ENCODE data around the gene CDC6.
"Not testable (repeated sequence)": the region's sequence is repeated elsewhere in the genome, so short reads cannot be mapped to it uniquely, and the experiment has no call there.

The CDC6 gene

DNA sequence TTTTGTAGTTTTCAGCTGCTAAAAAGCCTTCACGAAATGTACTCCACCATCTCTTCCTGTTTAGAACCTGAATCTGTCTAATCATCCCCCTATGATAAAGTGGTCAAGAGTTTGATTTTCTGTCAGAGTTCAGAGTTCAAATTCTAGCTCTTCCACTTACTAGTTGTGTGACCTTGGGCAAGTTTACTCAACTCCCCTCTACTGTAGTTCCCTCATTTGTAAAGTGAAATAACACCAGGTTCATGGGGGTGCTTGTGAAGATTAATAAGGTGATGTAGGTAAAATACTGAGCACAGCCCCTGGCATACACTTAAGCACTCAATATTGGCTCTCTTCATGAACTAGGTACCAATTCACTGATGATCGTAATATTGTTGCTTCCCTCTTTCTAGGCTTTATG is 1.2 kb upstream of the CDC6 start:
- no peak for DNase-seq (ENCODE audit: low read depth in 2 of 3, low spot score in 1 of 3)

DNA sequence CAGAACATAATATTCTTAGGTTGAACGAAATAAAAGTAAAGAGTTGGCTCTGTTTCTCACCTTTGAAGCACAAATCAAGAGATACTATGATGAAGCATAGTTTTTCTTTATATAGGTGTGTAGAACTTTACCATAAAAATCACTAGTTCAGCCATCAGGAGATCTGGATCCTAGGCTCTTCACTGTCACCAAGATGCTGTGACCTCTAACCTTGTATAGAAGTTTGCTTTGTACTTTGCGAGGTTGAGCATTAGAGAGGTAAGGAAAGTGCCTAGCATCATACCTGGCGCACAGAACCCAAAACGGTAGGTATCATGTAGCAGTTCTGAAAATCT is 553 bp upstream of the CDC6 start:
- no peak for DNase-seq (ENCODE audit: low read depth in 2 of 3, low spot score in 1 of 3)

DNA sequence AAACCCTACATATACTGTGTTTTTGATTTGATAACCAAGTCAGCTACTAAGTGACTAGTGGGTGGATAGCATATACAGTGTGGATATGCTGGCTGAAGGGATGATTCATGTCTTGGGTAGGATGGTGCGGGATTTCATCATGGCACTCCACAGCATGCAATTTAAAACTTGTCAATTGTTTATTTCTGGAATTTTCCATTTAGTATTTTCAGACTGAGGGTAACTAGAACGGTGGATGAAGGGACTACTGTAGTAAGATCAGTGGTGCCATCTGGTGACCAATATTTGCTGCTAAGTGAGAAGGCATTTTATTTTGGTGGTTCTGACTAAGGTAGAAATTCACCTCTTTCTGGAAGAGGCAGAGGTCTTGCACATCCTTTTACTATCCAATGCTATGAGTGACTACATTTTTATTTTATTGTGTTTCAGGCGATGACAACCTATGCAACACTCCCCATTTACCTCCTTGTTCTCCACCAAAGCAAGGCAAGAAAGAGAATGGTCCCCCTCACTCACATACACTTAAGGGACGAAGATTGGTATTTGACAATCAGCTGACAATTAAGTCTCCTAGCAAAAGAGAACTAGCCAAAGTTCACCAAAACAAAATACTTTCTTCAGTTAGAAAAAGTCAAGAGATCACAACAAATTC is 3.1 kb downstream of the CDC6 start:
- DNase-seq (ENCODE audit: low read depth in 2 of 3, low spot score in 1 of 3): peak in 1 of 3 donors; percentile 48

DNA sequence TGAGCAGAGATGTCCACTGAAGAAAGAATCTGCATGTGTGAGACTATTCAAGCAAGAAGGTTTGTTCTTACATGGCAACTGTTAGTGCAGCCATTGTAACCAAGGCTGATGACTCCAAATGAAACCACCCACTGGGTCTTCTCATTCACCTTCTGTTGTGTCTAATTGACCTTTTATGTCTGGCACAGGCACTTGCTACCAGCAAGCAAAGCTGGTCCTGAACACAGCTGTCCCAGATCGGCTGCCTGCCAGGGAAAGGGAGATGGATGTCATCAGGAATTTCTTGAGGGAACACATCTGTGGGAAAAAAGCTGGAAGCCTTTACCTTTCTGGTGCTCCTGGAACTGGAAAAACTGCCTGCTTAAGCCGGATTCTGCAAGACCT is 3.6 kb downstream of the CDC6 start:
- no peak for DNase-seq (ENCODE audit: low read depth in 2 of 3, low spot score in 1 of 3)

DNA sequence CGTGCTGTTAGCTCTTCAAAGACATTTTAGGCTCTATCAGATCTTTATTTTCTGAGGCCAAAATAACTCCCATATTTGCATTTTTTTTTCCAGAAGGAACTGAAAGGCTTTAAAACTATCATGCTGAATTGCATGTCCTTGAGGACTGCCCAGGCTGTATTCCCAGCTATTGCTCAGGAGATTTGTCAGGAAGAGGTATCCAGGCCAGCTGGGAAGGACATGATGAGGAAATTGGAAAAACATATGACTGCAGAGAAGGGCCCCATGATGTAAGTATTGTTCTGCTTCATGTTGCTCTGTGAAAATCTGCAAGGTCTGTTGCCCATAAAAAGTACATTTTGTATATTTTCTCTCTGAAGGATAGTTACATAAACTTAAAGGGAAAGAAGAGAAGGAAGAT is 5.7 kb downstream of the CDC6 start:
- DNase-seq (ENCODE audit: low read depth in 2 of 3, low spot score in 1 of 3): no peak

DNA sequence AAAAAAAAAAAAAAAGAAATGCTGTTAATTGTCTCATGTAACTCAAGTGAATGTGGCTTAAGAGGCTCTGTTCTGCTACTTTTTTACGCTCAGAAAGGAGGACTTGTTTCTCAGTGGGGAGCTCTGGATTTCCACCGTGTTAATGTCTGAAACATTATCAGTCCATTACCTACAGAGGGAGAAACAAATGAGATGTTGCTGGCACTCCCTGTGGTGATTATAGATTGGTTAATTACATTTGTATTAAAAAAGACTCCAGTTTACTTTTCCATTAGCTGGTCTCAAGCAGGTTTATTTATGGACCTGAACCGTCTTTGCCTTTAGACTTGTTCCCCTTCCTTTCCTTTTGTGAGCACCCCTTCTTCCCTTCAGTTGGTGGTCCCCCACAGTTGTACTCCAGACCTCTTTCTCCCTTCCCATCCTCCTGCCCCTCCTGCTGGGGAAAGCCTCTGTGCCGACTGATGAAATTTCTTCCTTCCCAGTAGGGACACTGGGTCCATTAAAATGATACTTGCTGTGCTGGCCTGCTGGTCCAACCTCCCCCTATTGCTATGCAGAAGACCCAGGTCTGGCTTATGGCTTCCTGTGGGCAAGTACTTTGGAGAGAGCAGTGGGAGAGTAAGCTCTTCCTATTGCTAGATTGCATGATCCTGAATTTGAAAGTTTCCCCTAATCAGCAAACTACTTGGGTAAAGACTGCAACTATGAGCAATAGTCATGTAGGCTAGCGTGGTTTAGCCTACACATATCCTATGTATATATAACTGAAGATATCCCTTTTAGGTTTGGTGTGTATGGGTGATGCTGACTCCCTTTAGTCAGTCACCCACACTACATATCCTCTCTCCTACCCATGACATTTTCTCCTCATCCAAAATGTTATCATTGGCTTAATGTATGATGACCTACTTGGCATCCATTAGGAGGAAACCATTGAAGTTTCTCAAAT is 8.1 kb downstream of the CDC6 start:
- no peak for DNase-seq (ENCODE audit: low read depth in 2 of 3, low spot score in 1 of 3)

DNA sequence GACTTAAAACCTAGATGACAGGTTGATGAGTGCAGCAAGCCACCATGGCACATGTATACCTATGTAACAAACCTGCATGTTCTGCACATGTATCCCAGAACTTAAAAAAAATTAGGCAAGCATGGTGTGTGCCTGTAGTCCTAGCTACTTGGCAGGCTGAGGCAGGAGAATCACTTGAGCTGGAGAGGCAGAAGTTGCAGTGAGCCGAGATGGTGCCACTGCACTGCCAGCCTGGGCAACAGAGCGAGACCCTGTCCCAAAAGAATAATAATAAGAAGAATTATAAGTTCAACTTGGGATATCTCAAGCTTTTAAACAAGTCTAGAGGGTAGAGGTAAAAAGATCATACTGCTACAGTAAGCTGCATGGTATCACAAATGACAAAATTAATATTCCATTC is 9.8 kb downstream of the CDC6 start:
- no peak for DNase-seq (ENCODE audit: low read depth in 2 of 3, low spot score in 1 of 3)

DNA sequence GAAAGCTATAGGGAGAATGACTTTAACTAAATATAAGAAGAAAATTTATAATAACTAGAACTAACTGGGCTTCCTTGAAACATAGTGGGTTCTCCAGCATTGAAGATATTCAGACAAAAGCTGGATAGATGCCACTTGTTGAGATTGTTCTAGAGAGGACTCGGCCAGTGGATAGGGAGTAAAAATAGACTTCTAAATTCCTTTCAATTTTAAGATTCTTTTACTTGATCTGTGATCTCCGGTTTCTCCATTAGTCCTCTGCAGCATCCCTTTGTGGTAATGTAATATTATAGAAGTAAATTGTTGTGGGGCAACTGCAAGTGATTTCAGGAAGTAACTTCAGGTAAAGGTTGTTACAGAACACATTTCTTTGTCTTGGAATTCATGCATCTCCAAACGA is 11.0 kb downstream of the CDC6 start:
- DNase-seq (ENCODE audit: low read depth in 2 of 3, low spot score in 1 of 3): no peak

DNA sequence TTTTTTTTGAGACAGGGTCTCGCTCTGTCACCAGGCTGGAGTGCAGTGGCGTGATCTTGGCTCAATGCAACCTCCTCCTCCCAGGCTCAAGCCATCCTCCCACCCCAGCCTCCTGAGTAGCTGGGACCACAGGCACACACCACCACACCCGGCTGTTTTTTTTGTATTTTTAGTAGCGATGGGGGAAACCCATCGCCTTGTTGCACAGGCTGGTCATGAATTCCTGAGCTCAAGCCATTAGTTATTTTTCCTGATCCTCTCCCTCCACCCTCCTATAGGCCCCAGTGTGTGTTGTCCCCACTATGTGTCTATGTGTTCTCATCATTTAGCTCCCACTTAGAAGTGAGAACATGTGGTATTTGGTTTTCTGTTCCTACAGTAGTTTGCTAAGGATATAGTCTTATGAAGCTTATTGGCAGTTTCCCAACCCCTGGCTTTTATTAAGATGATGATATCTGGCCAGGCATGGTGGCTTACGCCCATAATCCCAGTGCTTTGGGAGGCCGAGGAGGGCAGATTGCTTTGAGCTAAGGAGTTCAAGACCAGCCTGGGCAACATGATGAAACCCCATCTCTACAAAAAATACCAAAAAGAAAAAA is 11.6 kb downstream of the CDC6 start:
- DNase-seq (ENCODE audit: low read depth in 2 of 3, low spot score in 1 of 3): not testable (repeated sequence)

DNA sequence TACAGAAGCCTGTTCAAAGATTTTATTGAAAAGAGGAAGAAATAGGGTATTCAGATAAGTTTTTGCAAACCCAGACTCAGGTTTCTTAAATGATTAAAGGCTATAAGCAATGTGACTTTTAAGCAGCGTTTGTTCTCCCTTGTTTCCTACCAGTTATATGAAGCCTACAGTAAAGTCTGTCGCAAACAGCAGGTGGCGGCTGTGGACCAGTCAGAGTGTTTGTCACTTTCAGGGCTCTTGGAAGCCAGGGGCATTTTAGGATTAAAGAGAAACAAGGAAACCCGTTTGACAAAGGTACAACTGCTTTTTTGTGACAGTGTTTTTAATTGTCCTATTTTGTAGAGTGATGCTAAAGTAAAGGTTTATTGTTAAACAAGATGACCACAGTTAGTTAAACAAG is 13.6 kb downstream of the CDC6 start:
- DNase-seq (ENCODE audit: low read depth in 2 of 3, low spot score in 1 of 3): no peak

DNA sequence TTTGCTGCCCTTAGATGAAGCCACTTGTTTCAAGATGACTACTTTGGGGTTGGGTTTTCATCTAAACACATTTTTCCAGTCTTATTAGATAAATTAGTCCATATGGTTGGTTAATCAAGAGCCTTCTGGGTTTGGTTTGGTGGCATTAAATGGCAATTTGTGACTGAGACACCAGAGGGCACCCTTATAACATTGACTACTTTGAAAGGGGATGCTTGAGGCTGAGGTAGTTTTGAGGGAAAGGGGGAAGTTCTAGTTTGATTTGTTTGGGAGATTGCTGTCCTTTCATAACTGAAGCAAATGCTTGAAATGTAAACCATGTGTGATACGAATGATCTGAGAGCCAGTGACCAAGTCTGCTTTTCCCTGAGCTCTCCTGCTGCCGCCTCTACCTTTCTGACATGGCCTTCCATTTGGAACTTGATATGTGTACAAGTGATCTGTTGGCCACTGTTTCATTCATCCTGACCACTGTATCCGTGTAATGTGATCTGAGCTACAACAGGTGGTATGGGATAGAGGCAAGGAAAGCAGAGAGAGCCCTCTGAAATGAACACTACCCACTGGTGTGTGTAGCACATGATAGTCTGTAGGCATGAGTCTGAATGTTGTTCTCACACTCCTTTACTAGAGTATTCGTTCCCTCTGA is 15.5 kb downstream of the CDC6 start:
- DNase-seq (ENCODE audit: low read depth in 2 of 3, low spot score in 1 of 3): peak in 1 of 3 donors; percentile 56

DNA sequence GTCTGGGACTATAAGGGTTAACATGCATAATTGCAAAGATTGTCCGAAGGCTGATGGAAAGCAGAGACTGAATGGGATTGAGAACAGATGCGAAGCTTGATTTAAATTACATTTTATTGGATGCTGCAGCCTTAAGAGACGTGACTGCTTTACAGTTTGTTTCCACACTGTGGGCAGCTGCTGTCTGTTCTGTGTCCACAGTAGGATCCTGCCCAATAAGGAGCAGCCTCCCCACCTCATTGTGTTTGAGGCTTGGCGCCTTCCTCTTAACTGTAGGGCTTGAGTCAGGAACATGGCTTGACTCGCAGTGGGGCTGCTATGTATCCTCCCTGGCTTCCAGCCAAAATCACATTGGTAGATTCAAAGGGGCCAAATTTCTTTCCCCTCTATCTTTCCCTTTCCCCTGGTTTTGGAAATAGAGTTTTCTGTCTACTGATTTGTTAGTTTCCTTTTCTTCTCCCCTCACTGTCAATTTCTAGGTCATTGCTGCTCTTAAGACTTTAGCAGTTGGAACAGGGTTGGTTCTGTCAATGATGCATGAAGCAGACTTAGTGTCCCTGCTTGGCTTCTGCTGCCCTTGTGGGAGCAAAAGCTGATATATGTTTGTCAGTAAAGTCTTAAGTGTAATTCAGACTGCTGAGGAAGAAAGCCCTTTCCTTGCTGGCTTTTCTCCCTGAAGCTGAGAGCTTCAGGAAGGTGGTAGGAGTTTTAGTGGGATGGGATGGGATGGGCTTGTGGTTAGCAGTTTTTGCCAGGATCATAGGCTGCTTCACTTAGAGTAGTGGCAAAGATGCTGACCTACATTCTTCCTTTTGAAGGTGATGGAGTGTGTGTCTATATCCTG is 16.3 kb downstream of the CDC6 start:
- DNase-seq (ENCODE audit: low read depth in 2 of 3, low spot score in 1 of 3): no peak

DNA sequence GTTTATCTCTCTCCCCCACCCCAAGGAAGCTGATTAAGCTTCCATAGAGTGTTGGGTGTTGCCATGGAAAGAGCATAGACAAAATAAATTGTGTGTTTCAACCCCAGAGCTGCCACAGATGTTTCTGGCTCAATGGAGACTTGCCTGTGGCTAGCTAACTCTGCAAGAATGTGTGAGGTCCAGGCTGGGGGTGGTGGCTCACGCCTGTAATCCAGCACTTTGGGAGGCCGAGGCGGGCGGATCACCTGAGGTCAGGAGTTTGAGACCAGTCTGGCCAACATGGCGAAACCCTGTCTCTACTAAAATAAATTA is 16.8 kb downstream of the CDC6 start:
- DNase-seq (ENCODE audit: low read depth in 2 of 3, low spot score in 1 of 3): not testable (repeated sequence)

DNA sequence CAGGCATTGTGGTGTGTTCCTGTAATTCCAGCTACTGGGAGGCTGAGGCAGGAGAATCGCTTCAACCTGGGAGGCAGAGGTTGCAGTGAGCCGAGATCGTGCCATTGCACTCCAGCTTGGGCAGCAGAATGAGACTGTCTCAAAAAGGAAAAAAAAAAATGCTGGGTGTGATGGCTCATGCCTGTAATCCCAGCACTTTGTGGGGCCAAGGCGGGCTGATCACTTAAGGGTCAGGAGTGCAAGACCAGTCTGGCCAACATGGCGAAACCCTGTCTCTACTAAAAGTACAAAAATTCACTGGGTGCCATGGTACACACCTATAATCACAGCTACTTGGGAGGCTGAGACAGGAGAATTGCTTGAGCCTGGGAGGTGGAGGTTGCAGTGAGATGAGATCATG is 17.2 kb downstream of the CDC6 start:
- DNase-seq (ENCODE audit: low read depth in 2 of 3, low spot score in 1 of 3): not testable (repeated sequence)

DNA sequence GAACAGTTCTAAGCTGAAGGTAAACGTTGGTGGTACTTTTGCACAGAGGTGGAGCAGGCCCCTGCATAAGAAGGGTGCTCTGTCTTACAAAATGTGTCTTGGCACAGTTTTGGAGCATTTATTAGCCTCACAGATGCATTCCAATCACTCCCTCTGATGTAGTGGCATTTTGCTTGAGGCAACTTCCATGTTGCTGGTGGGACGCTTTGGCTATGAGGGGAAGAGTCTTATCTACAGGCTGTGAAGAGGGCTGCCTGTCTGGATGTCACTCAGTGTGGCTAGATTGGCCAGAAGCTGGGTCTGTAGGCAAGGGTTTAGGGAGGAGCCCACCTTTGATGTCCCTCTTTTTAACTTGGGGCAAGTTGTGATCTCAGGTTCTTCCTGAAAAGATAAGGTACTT is 18.7 kb downstream of the CDC6 start:
- DNase-seq (ENCODE audit: low read depth in 2 of 3, low spot score in 1 of 3): no peak

DNA sequence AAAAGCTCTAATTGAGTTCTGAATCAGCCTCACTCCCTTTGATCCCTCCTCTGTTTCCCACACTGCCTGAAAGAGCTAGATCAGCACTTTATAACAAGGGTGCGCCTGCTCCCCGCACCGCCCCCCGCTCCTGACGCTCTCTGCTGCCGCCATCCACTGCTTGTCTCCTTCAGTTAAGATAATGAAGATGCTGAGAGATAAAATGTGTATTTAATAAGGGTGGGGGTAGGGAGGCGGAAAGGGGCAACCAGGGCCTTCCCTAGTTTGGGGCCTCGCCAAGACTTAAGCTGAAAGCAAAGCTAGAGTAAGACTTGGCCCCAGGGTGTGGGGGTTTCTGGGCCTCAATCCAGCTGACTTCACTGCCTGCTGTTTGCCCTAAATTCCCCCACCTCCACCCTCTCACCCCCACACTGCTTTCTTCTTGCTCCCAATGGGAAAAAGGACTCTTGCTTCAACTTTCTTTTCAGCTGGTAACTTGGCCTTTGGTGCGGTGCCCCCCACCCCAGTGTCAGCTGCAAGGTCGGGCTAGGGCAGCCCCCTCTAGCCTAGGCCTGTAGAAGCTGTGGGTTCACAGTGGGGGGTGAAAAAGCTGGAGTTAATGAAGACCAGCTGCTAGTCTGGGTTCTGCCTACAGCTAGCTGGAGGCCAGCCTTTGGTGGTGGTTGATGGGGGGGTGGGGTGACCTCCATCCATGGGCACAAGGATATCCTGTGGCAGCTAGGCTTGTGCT is 19.5 kb downstream of the CDC6 start:
- no peak for DNase-seq (ENCODE audit: low read depth in 2 of 3, low spot score in 1 of 3)

DNA sequence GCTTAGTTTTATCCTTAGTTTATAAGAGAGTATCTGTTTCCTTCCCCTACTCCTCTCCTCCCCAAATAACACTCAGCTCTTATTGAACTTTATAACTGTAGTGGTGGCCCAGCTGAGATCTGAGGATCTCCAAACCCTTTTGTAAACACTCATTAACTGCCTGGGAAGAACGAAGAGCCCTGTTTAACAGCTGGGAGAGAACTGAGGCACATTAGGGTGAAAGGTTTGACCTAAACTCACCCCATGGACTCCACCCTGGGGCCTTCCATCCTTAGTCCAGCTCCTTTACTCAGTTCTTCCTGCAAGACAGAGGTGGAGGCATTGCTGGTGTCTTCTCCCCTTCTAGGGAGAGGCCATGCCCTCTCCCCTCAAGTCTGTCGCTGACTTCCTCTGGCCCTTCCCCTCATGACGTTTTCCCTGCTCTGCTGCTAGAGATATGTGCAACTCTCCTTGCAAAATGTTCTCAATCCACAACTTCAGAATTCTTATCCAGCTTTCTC is 20.1 kb downstream of the CDC6 start:
- no peak for DNase-seq (ENCODE audit: low read depth in 2 of 3, low spot score in 1 of 3)

DNA sequence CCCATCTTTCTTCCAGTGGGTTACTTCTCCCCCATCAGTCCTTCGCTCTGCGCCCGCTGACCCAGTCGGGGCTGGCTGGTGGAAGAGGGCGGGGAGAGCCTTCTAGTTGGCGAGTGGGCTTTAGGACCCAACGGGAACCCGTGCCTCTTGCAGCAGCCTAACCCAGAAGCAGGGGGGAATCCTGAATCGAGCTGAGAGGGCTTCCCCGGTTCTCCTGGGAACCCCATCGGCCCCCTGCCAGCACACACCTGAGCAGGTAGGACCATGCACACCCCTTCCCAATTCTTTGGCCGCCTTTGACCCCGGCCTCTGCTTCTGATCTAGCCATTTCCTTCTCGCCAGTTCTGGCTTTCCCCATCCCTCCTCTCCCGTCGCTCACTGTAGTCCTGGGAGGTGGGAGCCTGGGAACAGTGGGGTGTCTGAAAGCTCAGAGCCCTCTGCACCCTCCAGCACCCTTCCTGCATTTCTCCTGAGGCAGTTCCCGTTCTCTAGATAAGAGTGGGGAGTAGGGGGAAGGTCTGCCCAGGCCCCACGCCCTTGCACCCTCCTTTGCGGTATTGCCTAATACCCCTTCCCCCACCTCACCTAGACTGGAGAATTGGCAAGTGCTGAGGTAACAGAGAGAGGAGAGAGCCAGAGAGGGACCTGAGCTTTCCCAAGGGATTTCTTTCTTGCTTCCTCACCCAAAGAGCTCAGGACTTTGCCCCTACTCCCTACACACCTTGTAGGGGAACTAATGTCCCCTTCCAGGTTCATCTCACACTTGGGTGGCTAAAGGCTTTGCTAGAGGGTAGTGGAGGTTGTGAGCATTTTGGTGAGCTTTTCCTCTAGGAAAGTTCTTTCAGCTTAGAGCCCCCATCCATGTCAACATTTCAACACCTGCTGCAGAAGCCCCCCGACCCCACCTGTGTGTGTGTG is 21.6 kb downstream of the CDC6 start, which contains the start of gene RARA:
TSS of gene RARA (plus strand) at position 150 of the 918 bp plus-strand sequence. CDS start 22,039 bp downstream, outside the sequence.
- no peak for DNase-seq (ENCODE audit: low read depth in 2 of 3, low spot score in 1 of 3)

DNA sequence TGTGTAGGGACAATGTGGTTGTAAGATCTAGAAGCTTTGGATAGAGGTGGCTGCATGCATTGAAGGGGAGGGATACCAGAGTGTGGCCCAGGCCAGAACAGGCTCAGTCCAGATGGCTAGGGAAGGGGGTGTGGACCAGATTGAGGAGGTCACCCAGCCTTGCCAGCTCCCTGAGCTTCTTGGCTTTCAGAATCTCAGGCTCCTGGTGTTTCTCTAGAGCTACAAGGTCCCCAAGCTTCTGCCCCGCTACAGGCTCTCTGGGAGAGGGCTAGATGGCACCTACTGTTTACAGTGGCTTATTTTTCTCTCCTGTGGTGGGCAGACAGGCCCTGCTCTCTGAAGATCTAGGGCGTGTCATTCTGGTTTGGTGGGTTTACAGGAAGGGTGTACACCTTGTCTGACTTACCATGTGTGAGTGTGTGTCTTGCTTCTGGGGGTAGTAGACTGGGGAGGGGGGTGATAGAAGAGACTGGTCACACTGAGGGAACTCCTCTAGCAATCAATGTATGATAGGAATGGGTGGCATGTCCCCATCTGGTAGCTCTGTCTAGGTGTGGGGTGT is 22.4 kb downstream of the CDC6 start:
- DNase-seq (ENCODE audit: low read depth in 2 of 3, low spot score in 1 of 3): no peak

All from stimulated activated CD4-positive, alpha-beta T cell treated with anti-CD3 and anti-CD28 coated beads, Interleukin-12 subunit alpha, Interleukin-12 subunit beta, amount 100 ng/mL, for 48 hours (primary cell).